Fibroblast of skin of left quadriceps (primary cell): Measurements from ENCODE around the gene CCNA1.
A peak's percentile ranks its signal among the peaks of the same experiment; 100 is the strongest.

Experiments
- DNase-seq, 2 experiments: peaks; one replicate each; pipeline ENCODE4 v3.0.0-alpha.2; 2013; ENCODE audit warnings: low read depth in 2 of 2

Gene CCNA1

GRCh38 chr13:36453516-36453915, 21.2 kb downstream of the CCNA1 start:
- DNase-seq = peak; percentile 3 to 20

- DNase-seq = no peak
These were observed 21.8 kb downstream of the CCNA1 start for GRCh38 chr13:36454121-36454520.

DNA sequence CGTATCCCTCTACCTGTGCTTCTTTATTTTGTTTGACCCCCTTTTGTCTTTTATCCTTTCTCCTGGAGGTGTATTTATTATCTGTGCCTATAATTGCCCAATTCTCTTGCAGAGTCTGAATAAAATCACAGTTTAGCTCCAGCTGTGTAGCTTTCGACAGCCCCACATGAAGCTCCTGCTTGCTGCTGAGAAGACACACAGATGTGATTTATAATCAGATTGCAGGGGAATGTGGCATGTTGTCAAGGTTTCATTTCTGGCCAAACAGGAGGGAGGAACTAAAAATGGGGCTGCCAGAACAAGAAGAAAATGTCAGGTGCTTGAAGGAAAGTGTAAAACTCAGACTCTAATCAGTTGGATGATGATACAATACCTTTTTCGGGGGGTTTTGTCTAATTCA, 22.7 kb downstream of the CCNA1 start:
- DNase-seq = no peak

DNA sequence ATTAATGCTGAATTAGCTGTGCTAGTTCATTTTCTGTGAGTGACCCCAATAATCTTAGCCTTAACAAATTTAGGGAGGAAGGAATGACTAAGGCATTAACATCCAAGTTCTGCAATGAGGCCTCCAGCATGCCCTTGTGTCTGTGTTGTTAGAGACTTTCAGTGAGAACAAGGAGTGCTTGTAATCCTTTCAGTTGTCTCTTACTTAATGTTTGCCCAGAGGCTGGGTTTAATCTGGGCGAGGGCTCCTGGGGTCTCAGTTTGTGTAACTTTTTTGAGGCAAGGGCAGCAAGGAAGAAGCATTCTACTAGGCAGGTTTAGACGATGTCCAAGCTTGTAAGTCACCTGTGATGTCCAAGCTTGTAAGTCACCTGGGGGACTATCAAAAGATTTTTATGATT, 24.3 kb downstream of the CCNA1 start:
- DNase-seq = no peak

DNA sequence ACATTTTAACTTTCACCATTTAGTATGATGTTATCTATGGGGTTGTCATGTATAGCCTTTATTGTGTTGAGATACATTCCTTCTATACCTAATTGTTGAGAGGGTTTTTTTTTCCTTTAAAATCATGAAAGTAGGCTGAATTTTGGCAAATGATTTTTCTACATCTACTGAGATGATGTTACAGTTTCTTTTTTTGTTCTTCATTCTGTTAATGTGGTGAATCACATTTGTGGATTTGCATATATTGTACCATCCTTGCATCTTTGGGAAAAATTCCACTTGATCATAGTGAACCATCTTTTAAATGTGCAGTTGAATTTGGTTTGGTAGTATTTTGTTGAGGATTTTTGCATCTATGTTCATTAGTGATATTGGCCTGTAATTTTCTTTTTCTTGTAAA, 29.2 kb downstream of the CCNA1 start:
- no peak for DNase-seq

DNA sequence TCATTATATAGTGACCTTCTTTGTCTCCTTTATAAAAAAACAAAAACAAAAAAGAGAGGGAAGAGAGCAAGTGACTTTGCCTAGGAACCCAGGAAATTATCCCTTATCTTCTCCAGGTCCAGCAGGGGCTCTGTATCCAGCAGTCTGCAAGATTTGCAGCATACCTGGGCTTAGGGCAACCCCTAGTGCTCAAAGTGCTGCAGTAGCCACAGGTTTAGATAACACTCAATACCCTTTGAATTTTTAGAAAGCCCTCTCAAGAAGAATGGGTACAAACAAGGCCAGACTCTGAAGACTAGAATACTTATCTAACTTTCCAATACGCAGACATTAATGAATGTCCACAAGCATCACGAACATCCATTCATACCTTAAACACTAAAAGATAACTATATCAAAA, 43.2 kb downstream of the CCNA1 start:
- DNase-seq = no peak

DNA sequence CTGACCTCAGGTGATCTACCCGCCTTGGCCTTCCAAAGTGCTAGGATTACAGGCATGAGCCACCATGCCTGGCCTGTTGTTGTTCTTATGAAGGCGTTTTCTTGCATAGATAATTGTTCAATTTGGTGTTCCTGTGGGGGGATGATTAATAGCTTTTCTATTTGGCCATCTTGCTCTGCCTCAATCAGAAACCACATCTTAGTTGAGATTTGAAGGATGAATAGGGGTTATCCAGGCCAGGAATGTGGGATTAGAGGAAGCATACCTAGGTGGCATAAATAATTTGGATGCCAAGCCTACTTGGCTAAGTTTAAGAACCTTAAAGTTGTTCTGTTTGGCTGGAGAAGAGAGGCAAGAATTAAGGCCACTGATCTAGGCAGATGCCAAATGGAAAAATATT, 44.4 kb downstream of the CCNA1 start:
- DNase-seq = no peak

GRCh38 chr13:36480726-36481427, 48.6 kb downstream of the CCNA1 start:
- no peak for DNase-seq

DNA sequence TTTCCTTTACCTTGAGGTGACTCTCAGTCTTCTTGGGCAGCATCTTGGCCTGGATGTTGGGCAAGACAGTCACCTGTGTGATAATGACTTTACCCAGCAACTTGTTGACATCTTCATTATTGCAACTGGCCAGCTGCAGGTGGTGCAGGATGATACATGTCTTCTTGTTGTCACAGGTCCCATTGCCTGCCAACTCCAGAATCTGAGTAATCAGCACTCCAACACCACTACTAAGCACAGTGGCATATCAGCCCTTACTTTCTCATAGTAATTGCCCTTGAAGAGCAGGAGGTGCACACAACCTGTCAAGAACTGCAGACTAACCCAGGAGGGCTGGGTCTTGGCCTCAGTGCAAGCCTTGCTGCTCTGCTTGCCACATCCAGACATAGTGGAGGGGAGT, 57.8 kb downstream of the CCNA1 start:
- DNase-seq = no peak
